ENCODE measurements around the gene SWAP70.
"Not testable (repeated sequence)": the region's sequence is repeated elsewhere in the genome, so short reads cannot be mapped to it uniquely, and the experiment has no call there.

The SWAP70 gene

GRCh38 chr11:9739123-9739900 is 75.4 kb downstream of the SWAP70 start:
- Histone ChIP-seq H3K9me2 (replicated peaks; ENCODE audit: insufficient read depth, low read length) (no peaks in the 10 kb centered on the region), H3K4me3 (ENCODE audit: insufficient read depth, low read length, poor library complexity, severe bottlenecking) (no peak overlapping the region), H3K36me3 (ENCODE audit: low read length) (peaks cover 81% of the 10 kb centered on the region), H3K9ac (ENCODE audit: low read length) (no peak overlapping the region), H4K20me1 (ENCODE audit: low read depth, low read length) (peaks cover 12% of the 10 kb centered on the region; the same call in 1 of the 2 replicates), H3K79me2 (ENCODE audit: insufficient read depth, low read length) (peaks cover 73% of the 10 kb centered on the region), H3K9me3 (ENCODE audit: insufficient read depth, low read length) (no peaks in the 10 kb centered on the region), H3K4me2 (ENCODE audit: low read depth, low read length, poor library complexity, severe bottlenecking) (peak overlapping the region; percentile 3), H3K27ac (ENCODE audit: low read depth, low read length) (peak overlapping the region; percentile 68), H3F3A (ENCODE audit: insufficient read depth) (peaks cover 89% of the 10 kb centered on the region), H2AFZ (ENCODE audit: low read depth, low read length, severe bottlenecking) (no peak overlapping the region), H3K27me3 (ENCODE audit: low read length) (no peaks in the 10 kb centered on the region)
- TF ChIP-seq EZH2phosphoT487 (conservative IDR thresholded peaks at IDR 0.05; ENCODE audit: low read length) (no peak), CTCF (IDR thresholded peaks at IDR 0.05; ENCODE audit: insufficient read depth, low read length, poor library complexity, severe bottlenecking) (no peak)

- H3K9me2 ChIP-seq (replicated peaks; ENCODE audit: insufficient read depth, low read length): no peaks in the 10 kb centered on the region
- peaks cover 74% of the 10 kb centered on the region for H3K79me2 ChIP-seq (ENCODE audit: insufficient read depth, low read length)
- H2AFZ ChIP-seq (ENCODE audit: low read depth, low read length, severe bottlenecking): no peak overlapping the region
- H3K4me2 ChIP-seq (ENCODE audit: low read depth, low read length, poor library complexity, severe bottlenecking): no peak overlapping the region
- TF ChIP-seq EZH2phosphoT487 (conservative IDR thresholded peaks at IDR 0.05; ENCODE audit: low read length) (no peak), CTCF (IDR thresholded peaks at IDR 0.05; ENCODE audit: insufficient read depth, low read length, poor library complexity, severe bottlenecking) (no peak)
- peaks cover 89% of the 10 kb centered on the region for H3F3A ChIP-seq (ENCODE audit: insufficient read depth)
- no peaks in the 10 kb centered on the region for H3K9me3 ChIP-seq (ENCODE audit: insufficient read depth, low read length)
- peaks cover 10% of the 10 kb centered on the region; the same call in 1 of the 2 replicates for H4K20me1 ChIP-seq (ENCODE audit: low read depth, low read length)
- H3K9ac ChIP-seq (ENCODE audit: low read length): no peak overlapping the region
- no peaks in the 10 kb centered on the region for H3K27me3 ChIP-seq (ENCODE audit: low read length)
- H3K36me3 ChIP-seq (ENCODE audit: low read length): peaks cover 75% of the 10 kb centered on the region
- H3K27ac ChIP-seq (ENCODE audit: low read depth, low read length): peak overlapping the region; percentile 68
- H3K4me3 ChIP-seq (ENCODE audit: insufficient read depth, low read length, poor library complexity, severe bottlenecking): no peak overlapping the region
Measured at GRCh38 chr11:9740202-9740883, 76.5 kb downstream of the SWAP70 start.

- Histone ChIP-seq H3K27ac (ENCODE audit: low read depth, low read length) (peak overlapping the region; percentile 68), H4K20me1 (ENCODE audit: low read depth, low read length) (peaks cover 2% of the 10 kb centered on the region; the same call in 1 of the 2 replicates), H3K9me2 (replicated peaks; ENCODE audit: insufficient read depth, low read length) (no peaks in the 10 kb centered on the region), H2AFZ (ENCODE audit: low read depth, low read length, severe bottlenecking) (no peak overlapping the region), H3K4me2 (ENCODE audit: low read depth, low read length, poor library complexity, severe bottlenecking) (no peak overlapping the region), H3K9ac (ENCODE audit: low read length) (no peak overlapping the region), H3K79me2 (ENCODE audit: insufficient read depth, low read length) (peaks cover 73% of the 10 kb centered on the region), H3F3A (ENCODE audit: insufficient read depth) (peaks cover 89% of the 10 kb centered on the region), H3K4me3 (ENCODE audit: insufficient read depth, low read length, poor library complexity, severe bottlenecking) (no peak overlapping the region), H3K36me3 (ENCODE audit: low read length) (peaks cover 72% of the 10 kb centered on the region), H3K27me3 (ENCODE audit: low read length) (no peaks in the 10 kb centered on the region), H3K9me3 (ENCODE audit: insufficient read depth, low read length) (no peaks in the 10 kb centered on the region)
- TF ChIP-seq EZH2phosphoT487 (conservative IDR thresholded peaks at IDR 0.05; ENCODE audit: low read length) (no peak), CTCF (IDR thresholded peaks at IDR 0.05; ENCODE audit: insufficient read depth, low read length, poor library complexity, severe bottlenecking) (no peak)
Measured at GRCh38 chr11:9741260-9741659, 77.4 kb downstream of the SWAP70 start.

- Histone ChIP-seq H3K9ac (ENCODE audit: low read length) (peak overlapping the region; percentile 35; the same call in 1 of the 2 replicates), H3F3A (ENCODE audit: insufficient read depth) (peaks cover 91% of the 10 kb centered on the region), H3K4me2 (ENCODE audit: low read depth, low read length, poor library complexity, severe bottlenecking) (peak overlapping the region; percentile 69), H3K27ac (ENCODE audit: low read depth, low read length) (peak overlapping the region; percentile 95), H3K36me3 (ENCODE audit: low read length) (peaks cover 73% of the 10 kb centered on the region), H3K79me2 (ENCODE audit: insufficient read depth, low read length) (peaks cover 72% of the 10 kb centered on the region)
- not testable (repeated sequence) for H3K27me3 ChIP-seq (ENCODE audit: low read length); H3K9me2 ChIP-seq (replicated peaks; ENCODE audit: insufficient read depth, low read length); H3K4me3 ChIP-seq (ENCODE audit: insufficient read depth, low read length, poor library complexity, severe bottlenecking); H3K9me3 ChIP-seq (ENCODE audit: insufficient read depth, low read length); H4K20me1 ChIP-seq (ENCODE audit: low read depth, low read length); H2AFZ ChIP-seq (ENCODE audit: low read depth, low read length, severe bottlenecking)
Measured at GRCh38 chr11:9743512-9743911, 79.6 kb downstream of the SWAP70 start.
